Gastrocnemius medialis (tissue), 4 donors: ENCODE results near the gene ATF6.

Experiments used
- POLR2A ChIP-seq, 2 donors: fragments of 450-650 bp; IDR thresholded peaks; one replicate each; pipeline ENCODE4 v1.6.1; 2017; ENCODE audit warnings: antibody characterized with exemption in 2 of 2, mild to moderate bottlenecking in 2 of 2, moderate library complexity in 2 of 2
- TF ChIP-seq, protein P1 (sequence below), 5 experiments: fragments of 450-650 bp in 3 of 5; fragments of 200-600 bp in 2 of 5; sonication (generic) in 2 of 5; IDR thresholded peaks in 4 of 5; conservative IDR thresholded peaks in 1 of 5; 1 replicate in 4 of 5; 2 replicates in 1 of 5; pipeline ENCODE4 v1.5.1; 2016 to 2019; ENCODE audit warnings: antibody characterized with exemption in 5 of 5, mild to moderate bottlenecking in 3 of 5, moderate library complexity in 3 of 5

DNA sequence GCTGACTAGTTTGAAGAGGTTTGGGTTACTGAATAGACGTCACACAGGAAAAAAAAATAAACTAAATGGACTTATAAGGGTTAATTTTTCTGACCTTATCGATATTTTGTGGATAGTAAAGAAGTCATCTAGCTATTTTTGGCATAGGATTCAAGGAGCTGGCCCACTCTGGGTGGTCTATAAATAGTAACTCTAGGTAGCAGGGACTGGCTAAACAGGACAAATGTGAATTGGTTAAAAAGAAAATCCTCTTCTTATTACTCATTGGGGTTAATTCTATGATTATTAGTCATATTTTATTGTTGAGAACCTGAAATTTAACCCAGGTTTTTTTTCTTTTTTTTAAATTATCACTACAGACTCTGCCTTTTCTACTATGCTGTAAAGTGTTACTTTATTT is 61.7 kb downstream of the ATF6 start:
- TF ChIP-seq, protein P1, sequence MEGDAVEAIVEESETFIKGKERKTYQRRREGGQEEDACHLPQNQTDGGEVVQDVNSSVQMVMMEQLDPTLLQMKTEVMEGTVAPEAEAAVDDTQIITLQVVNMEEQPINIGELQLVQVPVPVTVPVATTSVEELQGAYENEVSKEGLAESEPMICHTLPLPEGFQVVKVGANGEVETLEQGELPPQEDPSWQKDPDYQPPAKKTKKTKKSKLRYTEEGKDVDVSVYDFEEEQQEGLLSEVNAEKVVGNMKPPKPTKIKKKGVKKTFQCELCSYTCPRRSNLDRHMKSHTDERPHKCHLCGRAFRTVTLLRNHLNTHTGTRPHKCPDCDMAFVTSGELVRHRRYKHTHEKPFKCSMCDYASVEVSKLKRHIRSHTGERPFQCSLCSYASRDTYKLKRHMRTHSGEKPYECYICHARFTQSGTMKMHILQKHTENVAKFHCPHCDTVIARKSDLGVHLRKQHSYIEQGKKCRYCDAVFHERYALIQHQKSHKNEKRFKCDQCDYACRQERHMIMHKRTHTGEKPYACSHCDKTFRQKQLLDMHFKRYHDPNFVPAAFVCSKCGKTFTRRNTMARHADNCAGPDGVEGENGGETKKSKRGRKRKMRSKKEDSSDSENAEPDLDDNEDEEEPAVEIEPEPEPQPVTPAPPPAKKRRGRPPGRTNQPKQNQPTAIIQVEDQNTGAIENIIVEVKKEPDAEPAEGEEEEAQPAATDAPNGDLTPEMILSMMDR (IDR thresholded peaks at IDR 0.05 in 4 of 5, conservative IDR thresholded peaks at IDR 0.05 in 1 of 5): no peak
- TF ChIP-seq POLR2A (IDR thresholded peaks at IDR 0.05): no peak
